ENCODE measurements around the gene POLD4. TPM values are rescaled to one million over a fixed set of nuclear protein-coding genes. Genes with fewer than 3 reads are reported as not detected.
"Not testable (repeated sequence)": the region's sequence is repeated elsewhere in the genome, so short reads cannot be mapped to it uniquely, and the experiment has no call there.

Gene POLD4
- total and polyA plus RNA-seq, 7 donors: 48.5 to 748 (median 78.9) TPM

DNA sequence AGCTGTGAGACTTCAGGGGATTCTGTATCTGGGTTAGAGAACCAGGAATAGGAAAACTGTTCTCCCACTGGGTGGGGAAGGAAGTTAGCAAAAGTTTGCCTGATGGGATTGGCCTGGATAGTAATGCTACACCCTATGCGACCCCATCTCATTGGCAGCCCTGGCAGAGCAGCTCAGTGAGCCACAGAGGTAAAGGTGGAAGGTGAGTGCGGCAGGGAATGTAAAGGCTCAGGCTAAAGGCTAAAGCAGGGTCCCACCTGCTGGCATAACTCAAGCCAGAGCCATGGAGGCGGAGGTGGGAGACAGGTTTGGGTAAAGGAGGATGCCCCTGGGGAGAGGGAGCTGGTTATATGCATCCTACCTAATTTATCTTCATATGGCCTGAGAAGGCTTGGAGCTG is 31.3 kb downstream of the POLD4 start:
- no peaks in the 10 kb centered on the region for H3K27me3 ChIP-seq
- no peak overlapping the region for H3K4me3 ChIP-seq
- H3K9me3 ChIP-seq: no peaks in the 10 kb centered on the region
- DNase-seq: no peak
- H3K36me3 ChIP-seq: peaks cover 0 to 8% (median 0%) of the 10 kb centered on the region in 4 donors
- intact Hi-C loops (cut with DNase I): no loop called here
- peaks cover 0 to 29% (median 24%) of the 10 kb centered on the region in 4 donors for H3K4me1 ChIP-seq
- no peak overlapping the region for H3K27ac ChIP-seq
- WGBS, 2 donors: 83 to 92% methylated on average over 3 of the region's 3 CpGs
- TF ChIP-seq POLR2A (IDR thresholded peaks at IDR 0.05) (no peak), EP300 (IDR thresholded peaks at IDR 0.05) (no peak), POLR2AphosphoS5 (IDR thresholded peaks at IDR 0.05) (no peak)
- TF ChIP-seq, protein P1, sequence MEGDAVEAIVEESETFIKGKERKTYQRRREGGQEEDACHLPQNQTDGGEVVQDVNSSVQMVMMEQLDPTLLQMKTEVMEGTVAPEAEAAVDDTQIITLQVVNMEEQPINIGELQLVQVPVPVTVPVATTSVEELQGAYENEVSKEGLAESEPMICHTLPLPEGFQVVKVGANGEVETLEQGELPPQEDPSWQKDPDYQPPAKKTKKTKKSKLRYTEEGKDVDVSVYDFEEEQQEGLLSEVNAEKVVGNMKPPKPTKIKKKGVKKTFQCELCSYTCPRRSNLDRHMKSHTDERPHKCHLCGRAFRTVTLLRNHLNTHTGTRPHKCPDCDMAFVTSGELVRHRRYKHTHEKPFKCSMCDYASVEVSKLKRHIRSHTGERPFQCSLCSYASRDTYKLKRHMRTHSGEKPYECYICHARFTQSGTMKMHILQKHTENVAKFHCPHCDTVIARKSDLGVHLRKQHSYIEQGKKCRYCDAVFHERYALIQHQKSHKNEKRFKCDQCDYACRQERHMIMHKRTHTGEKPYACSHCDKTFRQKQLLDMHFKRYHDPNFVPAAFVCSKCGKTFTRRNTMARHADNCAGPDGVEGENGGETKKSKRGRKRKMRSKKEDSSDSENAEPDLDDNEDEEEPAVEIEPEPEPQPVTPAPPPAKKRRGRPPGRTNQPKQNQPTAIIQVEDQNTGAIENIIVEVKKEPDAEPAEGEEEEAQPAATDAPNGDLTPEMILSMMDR (IDR thresholded peaks at IDR 0.05): no peak

DNA sequence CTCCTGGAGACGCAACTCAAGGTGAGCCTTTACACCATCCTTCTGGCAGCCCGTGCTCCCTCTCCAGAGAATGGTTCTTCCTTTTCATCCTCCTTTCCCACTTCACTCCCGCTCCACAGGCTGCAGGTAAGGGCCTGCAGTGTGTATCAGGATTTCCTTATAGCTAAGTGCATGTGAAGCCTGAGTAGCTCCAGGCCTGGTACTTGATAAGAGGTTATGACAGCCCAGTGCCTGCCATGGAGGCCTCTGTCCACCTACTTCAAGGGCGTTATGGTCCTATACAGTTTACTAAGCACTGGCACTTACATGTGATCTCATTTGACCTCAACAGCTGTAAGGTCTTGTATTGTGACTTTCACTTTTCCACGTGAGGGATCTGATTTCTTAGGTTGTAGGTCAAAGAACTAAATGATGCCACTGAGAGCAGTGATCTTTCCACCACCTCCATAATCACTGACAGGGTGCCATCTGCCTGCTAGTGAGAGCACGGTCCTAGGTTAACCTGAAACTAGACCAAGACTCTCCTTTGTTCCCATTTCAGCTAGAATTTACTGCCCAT is 32.0 kb downstream of the POLD4 start:
- intact Hi-C loops (cut with DNase I): no loop called here
- WGBS, 2 donors: 74 to 85% methylated on average over 6 of the region's 6 CpGs

DNA sequence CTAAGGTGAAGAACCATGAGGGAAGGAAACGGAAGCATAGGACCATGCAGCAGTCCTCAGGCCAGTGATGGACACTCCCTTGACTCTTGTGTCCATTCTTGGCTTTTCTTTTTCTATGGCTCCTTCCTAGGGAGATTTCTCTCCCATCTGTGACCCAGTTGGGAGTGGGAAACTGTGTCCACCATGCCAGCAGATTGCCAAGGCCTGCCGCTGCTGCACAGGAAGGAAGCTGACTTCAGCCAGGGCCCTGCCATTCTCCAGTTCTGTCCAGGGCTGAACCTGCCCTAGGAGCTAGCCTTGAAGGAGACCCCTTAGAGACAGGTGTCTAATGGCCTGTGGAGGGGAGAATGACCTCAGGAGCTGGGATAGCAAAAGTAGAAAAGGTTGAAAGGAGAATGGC is 32.7 kb downstream of the POLD4 start:
- H3K36me3 ChIP-seq: peaks cover 0 to 4% (median 0%) of the 10 kb centered on the region in 4 donors
- 93 to 97% methylated on average over 2 of the region's 2 CpGs for WGBS, 2 donors
- TF ChIP-seq, protein P1 (IDR thresholded peaks at IDR 0.05): no peak
- TF ChIP-seq POLR2AphosphoS5 (IDR thresholded peaks at IDR 0.05): no peak
- TF ChIP-seq POLR2A (IDR thresholded peaks at IDR 0.05): no peak
- TF ChIP-seq EP300 (IDR thresholded peaks at IDR 0.05): no peak
- intact Hi-C loops (cut with DNase I): no loop called here
- no peak overlapping the region for H3K4me3 ChIP-seq
- H3K27ac ChIP-seq: no peak overlapping the region
- no peaks in the 10 kb centered on the region for H3K9me3 ChIP-seq
- H3K4me1 ChIP-seq: peaks cover 0 to 34% (median 26%) of the 10 kb centered on the region in 4 donors
- no peak for DNase-seq
- H3K27me3 ChIP-seq: no peaks in the 10 kb centered on the region

More for the DNA sequence above, 32.0 kb downstream of the POLD4 start:
- Histone ChIP-seq H3K36me3 (peaks cover 0 to 4% (median 0%) of the 10 kb centered on the region in 4 donors), H3K9me3 (no peaks in the 10 kb centered on the region), H3K4me3 (no peak overlapping the region), H3K4me1 (peaks cover 0 to 34% (median 26%) of the 10 kb centered on the region in 4 donors), H3K27me3 (no peaks in the 10 kb centered on the region), H3K27ac (no peak overlapping the region)
- TF ChIP-seq POLR2AphosphoS5 (IDR thresholded peaks at IDR 0.05): no peak
- no peak for TF ChIP-seq POLR2A (IDR thresholded peaks at IDR 0.05)
- TF ChIP-seq, protein P1 (IDR thresholded peaks at IDR 0.05): no peak
- no peak for TF ChIP-seq EP300 (IDR thresholded peaks at IDR 0.05)
- no peak for DNase-seq

DNA sequence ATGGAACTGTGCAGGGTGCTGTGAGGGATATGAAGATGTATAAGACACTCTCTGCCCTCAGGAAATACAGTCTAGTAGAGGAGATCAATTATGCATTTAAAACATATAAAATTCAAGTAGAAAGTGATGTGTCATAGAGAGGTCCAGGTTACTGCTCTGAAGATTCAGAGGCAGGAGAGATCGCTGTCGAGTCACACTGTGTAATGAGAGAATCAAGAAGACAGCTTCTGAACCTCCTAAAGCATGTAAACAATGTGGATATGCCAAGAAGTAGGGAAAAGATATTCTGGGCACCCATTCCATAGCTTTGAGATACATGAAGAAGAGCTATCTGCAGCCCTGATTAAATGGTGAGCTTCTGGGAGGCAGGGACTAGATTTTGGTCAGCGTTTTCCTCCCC is 33.3 kb downstream of the POLD4 start:
- Histone ChIP-seq H3K36me3 (peaks cover 0 to 4% (median 0%) of the 10 kb centered on the region in 4 donors), H3K4me3 (no peak overlapping the region), H3K27me3 (no peaks in the 10 kb centered on the region), H3K9me3 (no peaks in the 10 kb centered on the region), H3K4me1 (peaks cover 0 to 34% (median 26%) of the 10 kb centered on the region in 4 donors), H3K27ac (no peak overlapping the region)
- no peak for TF ChIP-seq POLR2A (IDR thresholded peaks at IDR 0.05)
- TF ChIP-seq EP300 (IDR thresholded peaks at IDR 0.05): no peak
- TF ChIP-seq POLR2AphosphoS5 (IDR thresholded peaks at IDR 0.05): no peak
- TF ChIP-seq, protein P1 (IDR thresholded peaks at IDR 0.05): no peak
- no peak for DNase-seq
- WGBS, 2 donors: 82 to 83% methylated on average over 3 of the region's 3 CpGs
- intact Hi-C loops (cut with DNase I): no loop called here

DNA sequence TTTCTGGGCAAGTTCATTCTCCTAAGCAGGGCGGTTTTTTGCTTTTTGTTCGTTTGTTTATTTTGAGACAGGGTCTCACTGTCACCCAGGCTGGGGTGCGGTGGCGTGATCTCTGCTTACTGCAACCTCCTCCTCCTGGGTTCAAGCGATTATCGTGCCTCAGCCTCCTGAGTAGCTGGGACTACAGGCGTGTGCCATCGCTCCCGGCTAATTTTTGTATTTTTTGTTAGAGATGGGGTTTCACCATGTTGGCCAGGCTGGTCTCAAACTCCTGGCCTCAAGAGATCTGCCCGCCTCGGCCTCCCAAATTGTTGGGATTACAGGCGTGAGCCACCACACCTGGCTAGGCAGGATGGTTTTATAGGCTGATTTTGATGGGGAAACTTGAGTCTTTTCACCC is 34.5 kb downstream of the POLD4 start:
- H3K4me1 ChIP-seq: peaks cover 0 to 34% (median 26%) of the 10 kb centered on the region in 4 donors
- not testable (repeated sequence) for DNase-seq, H3K4me3 ChIP-seq, H3K9me3 ChIP-seq, H3K27me3 ChIP-seq, H3K27ac ChIP-seq, H3K36me3 ChIP-seq
- 77 to 91% methylated on average over 12 of the region's 12 CpGs for WGBS, 2 donors
- intact Hi-C loops (cut with DNase I): loop anchor here (5.0 kb wide), 1 partner anchor 237 kb away; no protein-coding TSS in a partner anchor
